GM19023 (cell line): ENCODE data around the gene ADPRH.
"Not testable (repeated sequence)": the region's sequence is repeated elsewhere in the genome, so short reads cannot be mapped to it uniquely, and the experiment has no call there.

Source experiments
- ATAC-seq: cut with Tn5 transposase; IDR thresholded peaks from one replicate; pipeline ENCODE4 v1.9.1; 2021; ENCODE audit warnings: mild to moderate bottlenecking, moderate library complexity; ENCODE audit not compliant: unreplicated experiment

ADPRH gene

DNA sequence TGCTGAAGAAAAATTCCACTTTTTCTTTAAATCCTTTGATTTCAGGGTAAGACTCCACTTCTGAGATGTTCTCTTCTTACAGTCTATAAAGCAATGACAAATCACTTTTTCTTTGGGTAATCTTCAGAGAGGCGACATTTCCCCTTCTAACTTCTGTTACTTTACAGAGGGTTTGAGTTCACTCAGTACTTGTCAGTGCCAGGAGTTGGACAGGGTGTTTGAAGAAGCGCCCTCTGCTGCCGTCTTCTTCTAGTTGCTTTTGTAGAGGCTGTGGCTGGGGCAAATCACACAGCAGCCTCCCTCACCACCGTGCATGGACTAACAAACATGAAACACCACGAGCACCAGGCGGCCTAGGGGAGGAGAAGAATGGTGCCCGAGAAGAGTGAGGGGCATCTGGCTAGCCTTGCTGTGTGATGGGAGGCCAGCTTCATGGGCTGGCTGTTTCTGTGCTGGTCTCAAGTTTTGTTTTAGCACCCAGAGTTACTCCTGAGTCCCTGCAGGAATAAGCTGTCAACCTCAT is 19.8 kb upstream of the ADPRH start, which contains the start of gene CD80:
Gene CD80 (minus strand): TSS at position 174 of the 523 bp plus-strand sequence. CDS start 1,886 bp downstream, outside the sequence.
- ATAC-seq = peak; percentile 54

DNA sequence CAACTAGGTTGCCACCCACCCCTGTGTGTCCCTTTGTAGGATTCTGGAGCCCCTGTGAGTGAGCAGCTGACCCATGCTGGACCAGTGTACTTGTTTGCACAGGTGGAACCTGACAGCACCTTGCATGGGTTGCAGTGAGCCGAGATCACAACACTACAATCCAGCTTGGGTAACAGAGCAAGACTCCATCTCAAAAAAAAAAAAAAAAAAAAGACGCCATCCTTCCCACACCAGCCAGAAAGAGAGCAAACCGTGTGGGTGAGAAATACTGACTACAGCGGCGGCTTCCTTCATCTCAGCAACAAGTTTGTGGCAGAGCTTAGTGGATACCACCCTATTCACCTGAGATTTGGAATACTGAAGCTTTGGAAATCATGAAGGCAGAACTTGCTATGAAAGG is 19.1 kb upstream of the ADPRH start:
- no peak for ATAC-seq

DNA sequence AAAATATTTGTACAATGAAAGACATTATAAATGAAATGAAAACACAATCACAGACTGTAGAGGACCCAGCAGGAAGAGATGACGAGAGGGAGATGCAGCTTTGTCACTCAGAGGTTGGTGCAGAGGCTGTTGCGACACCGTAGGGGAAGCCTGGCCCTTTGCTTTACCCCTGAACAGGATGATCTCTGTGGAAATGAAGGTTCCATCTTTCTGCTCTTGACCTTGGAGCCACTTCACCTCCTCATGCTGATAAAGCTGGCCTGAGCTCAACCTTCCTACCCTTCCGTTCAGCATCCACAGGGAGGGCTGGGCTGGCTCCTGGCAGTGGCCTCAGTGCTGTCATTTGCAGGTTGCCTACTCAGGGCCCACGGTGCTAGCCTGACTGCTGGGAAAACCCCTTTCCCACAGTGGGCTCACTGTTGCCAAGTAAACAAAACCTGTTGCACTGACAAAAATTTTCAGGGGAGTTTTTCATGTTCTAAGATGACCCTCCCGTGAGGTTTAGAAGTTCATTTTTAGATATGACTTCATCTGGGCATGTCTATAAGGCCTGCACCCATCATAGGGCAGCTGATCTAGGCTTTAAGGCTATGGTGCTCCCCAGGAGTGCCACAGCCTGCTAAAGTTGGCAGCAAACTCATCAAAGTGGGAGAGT is 16.9 kb upstream of the ADPRH start:
- peak; percentile 76 for ATAC-seq

DNA sequence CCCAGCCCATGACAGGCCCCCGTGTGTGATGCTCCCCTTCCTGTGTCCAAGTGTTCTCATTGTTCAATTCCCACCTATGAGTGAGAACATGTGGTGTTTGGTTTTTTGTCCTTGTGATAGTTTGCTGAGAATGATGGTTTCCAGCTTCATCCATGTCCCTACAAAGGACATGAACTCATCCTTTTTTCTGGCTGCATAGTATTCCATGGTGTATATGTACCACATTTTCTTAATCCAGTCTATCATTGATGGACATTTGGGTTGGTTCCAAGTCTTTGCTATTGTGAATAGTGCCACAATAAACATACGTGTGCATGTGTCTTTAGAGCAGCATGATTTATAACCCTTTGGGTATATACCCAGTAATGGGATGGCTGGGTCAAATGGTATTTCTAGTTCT is 16.0 kb upstream of the ADPRH start:
- not testable (repeated sequence) for ATAC-seq

DNA sequence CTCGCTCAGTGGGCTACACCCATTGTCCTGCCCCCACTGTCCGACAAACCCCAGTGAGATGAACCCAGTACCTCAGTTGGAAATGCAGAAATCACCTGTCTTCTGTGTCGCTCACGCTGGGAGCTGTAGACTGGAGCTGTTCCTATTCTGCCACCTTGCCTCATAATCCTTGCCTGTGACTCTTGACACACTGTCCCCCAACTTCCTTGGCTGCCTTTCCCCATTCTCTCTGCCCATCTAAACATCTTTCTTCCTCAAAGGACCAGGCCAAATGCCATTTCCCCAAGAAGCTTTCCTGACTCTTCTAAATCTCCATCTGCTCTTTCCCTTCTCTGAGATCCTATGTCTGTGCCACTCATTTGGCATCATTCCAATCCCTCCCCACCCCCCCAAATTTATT is 10.1 kb upstream of the ADPRH start:
- ATAC-seq = no peak

DNA sequence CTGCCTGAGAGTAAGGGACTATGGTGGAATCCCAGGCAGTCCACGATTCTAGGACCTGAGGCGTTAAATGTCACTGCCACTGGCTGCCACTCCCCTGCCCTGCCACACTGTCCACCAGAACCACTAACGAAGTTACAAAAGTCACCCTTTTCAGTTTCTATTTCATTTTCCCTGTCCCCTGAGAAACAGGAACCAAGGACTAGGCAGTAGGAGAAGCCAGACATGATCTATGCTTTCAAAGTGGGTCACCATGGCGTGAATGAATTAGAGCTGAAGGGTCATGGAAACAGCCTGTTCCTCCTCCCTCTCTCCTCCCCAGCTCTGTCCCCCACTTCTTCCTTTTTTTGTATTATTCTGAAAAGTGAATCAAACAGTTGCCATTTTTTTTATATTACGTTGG is 9.1 kb upstream of the ADPRH start:
- peak; percentile 58 for ATAC-seq

DNA sequence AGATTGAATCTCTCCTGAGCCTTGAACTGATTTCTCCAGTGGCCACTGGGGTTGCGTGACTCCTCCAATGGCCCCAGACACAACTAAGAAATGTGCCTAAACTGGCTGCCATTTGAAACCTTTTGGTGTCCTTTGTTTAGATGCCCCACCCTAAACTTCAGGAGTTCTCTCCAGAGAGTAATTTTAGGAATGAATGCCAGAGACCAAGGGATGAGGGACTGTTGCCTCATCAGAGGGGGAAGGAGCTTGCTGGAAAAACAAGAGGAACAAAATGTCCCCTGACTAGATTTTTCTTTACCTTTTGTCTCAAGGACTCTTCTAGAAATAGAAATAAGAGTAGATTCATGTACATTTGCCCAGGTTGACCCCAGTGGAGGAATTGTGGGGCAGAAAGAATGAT is 8.1 kb upstream of the ADPRH start:
- ATAC-seq = no peak

DNA sequence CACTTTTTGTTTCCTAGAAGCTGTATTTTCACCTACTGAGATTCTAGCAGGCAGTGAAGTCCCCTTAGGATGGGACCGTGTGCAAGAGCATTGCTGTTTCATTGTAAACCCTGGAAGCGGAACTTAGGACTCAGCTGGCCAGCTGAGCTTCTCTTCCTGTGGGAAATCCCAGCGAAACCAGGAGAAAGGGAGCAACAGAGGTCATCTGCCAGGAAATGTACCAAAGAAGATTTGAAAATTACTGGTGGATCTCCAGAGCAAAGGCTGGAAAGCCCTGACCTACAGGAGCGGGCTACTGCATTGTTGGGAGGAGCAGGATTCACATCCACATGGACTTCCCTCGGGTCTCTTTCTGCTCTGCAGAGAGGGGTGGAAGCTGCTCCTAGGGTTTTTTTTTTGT is 7.6 kb upstream of the ADPRH start:
- no peak for ATAC-seq

DNA sequence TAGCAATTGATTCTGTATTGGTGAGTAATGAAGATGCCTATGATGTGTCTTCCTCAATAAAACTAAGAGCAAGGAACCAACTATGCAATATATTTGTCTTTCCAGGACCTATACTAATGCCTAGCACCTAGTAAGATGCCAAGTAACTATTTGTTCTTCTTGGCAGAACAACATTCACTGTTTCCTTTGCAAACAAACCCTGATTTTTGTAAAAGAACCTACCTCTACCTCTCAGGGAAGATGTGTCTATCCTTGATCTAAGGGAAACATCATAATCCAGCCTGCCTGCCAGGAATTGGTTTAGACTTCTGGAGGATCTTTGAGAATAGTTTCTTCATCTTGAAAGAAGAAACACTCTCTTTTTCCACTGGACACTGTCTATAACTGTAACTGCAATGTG is 3.8 kb upstream of the ADPRH start:
- no peak for ATAC-seq

DNA sequence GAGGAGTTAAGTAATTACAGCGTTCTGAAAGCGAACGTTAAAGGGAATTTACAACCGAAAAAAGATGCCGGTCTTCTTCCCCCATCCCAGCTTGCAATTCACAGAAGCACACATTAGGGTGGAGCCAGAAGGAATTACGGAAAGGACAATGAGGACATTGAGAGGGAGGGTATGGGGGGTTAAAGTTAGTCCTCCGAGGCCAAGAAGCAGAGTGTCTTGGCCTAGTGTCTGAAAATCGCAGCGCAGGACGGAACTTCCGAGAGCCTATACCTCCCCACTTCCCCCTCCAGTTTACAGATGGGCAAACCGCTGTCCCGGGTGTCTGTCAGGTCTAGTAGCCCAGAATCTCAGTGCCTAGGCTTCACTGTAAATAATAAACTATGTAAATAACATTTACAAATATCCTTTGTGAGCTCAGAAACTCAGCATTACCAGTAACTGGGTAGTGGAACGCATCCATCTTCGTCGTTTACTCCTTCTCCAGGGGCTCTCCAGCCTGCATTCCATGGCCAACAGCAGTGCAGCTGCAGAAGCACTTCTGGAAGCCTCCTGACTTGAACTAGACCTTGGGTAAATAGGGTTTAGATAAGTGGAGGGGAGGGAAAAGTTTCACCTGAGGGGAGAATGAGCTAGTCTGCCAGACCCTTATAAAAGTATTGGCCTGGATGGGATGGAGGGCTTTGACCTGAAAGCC is 922 bp downstream of the ADPRH start:
- peak; percentile 70 for ATAC-seq

DNA sequence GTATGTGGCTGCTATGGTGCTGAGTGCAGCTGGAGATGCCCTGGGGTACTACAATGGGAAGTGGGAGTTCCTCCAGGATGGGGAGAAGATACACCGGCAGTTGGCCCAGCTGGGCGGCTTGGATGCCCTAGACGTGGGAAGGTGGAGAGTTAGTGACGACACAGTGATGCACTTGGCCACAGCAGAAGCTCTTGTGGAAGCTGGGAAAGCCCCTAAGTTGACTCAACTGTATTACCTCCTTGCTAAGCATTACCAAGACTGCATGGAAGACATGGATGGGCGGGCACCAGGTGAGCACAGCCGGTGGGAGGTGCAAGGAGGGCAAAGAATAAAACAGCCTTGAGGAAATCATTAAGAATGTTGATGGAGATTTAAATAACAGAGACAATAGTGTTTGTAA is 2.9 kb downstream of the ADPRH start:
- peak; percentile 41 for ATAC-seq

DNA sequence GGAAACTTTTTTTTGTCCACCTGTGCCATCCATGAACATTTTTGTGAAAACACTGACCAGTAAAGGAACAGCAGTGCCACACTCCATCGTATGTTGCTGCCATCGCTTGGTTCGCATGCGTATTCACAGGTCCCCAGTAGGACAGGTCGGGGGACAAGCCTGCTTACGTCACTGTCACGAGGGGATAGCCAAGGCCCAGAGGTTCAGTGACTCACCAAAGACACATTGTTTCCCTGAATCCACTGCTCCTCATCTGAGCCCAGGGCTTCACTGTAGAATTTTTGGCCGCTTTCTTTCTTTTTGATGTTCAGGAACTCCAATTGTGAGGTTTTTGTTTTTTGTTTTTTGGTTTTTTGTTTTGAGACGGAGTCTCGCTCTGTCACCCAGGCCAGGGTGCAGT is 5.9 kb downstream of the ADPRH start:
- no peak for ATAC-seq

DNA sequence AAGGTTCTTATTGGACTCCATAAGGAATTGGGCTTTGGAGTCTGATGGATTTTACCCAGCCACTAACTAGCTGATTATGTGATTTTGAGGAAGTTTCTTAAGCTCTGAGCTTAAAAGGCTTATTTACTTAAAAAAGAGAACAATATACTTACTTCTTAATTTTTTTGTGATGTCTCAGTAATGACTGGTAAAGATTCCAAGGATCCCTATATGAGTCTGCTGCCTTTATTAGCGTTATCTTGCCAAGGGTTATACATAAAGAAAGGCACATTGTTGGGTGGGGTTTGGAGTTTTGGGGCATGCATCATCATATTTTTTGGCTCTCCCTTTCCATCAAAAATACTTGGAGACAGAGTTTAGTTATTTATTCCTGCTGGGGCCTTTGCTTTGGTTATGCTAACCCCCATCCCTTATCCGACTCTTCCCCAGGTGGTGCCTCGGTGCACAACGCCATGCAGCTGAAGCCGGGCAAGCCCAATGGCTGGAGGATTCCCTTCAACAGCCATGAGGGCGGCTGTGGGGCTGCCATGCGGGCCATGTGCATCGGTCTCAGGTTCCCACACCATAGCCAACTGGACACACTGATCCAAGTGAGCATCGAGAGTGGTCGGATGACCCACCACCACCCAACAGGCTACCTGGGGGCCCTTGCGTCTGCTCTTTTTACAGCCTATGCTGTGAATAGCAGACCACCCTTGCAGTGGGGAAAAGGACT is 6.7 kb downstream of the ADPRH start:
- no peak for ATAC-seq

DNA sequence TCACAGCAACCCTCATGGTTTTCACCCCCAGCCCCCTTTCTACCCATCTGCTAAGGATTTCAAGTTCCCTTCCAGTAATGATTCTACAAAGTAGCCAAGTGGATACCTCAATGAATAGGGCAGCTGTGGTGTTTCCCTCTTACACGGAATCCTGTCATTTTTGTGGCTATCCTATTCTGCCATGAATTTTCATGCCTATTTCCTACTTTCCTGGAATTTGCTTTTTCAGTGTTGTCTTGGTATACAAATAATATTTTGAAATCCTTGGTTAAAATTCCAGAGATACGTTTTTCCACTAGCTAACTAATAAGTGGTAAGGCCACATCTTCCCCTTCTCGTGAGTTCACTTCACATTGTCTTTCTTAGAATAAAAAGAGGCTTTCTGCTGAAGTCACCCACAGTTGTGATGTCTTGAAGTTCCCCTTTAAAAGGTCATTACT is 7.5 kb downstream of the ADPRH start:
- ATAC-seq = no peak

DNA sequence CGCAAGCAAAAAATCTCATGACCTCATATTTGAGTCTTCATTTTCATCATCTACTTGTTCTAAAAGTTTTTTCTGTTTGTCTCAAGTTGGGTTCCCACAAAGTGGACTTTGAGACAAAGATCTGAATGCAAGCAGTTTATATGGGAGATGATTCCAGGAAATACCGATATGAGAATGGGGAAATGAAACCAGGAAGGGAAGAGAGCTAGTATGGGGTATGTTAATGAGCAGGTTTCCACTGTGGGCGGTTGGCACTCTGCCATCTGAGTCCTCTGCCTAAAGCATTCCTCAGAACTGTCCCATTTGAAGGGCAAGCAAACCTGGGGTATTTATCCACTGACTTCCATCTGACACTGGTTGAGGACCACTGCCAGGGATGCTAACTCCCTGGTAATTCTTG is 8.8 kb downstream of the ADPRH start:
- no peak for ATAC-seq

DNA sequence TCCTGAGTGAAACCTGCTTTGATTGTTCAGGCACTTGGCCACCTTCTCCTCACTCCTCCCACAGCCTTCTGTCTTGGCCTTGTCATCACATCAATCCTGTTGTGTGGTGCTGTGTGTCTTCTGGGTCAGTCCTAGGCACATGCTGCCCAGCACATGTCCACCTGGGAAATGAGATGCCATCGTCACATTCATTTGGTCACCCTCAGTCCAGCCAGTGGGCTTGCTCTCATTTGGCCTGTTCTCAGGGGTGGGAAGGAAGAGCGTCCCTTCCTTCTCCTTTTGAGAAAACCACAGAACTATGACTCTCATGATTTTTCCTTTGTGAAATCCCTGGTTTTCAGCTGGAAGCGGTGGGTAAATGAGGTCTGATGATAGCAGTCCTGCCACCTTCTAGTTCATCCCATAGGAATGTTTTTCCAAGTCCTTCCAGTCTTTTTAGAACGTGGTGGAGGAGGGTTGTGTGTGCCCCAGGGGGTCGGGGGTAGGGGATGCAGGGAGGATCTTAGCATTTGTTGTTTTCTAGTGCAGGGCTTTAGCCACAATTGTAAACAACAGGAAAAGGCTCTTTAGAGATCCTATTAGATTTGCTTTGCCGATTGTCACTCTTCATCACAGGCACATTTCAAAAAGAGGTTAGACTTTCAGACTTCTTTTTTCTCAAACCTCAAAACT is 9.9 kb downstream of the ADPRH start:
- ATAC-seq = no peak

DNA sequence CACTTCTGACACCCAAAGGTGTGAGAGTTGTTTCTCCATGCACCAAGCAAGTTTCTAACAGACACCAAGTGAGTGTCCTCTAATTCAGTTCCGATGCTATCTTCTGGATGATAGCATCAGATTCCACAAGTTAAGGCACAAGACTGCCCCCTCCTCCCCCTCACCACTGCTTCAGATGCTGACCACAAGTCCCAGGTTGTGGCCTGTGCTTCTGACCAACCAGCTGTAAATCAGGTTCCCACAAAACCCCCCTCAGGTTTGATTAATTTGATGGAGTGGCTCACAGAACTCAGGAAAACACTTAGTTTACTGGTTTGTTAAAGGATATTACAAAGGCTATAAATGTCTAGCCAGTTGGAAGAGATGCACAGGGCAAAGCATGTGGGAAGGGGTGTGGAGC is 11.4 kb downstream of the ADPRH start:
- no peak for ATAC-seq

DNA sequence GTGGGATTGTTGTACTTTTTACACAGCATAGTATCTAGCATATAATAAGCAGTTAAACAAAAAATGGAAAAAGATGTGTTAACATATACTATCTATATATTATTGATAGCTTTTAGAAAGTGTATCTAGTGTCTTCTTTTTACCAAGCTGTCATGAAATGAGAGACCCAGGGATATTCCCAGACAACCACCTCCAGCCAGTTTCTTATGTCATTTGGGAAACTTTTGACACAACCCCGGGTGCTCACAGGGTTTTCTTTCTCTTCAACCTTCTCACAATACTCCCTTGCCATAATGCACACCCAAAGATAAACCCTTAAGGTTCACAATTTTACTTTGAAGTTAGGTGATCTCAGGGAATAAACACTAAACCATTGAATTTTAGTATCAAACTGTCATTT is 13.6 kb downstream of the ADPRH start:
- no peak for ATAC-seq

DNA sequence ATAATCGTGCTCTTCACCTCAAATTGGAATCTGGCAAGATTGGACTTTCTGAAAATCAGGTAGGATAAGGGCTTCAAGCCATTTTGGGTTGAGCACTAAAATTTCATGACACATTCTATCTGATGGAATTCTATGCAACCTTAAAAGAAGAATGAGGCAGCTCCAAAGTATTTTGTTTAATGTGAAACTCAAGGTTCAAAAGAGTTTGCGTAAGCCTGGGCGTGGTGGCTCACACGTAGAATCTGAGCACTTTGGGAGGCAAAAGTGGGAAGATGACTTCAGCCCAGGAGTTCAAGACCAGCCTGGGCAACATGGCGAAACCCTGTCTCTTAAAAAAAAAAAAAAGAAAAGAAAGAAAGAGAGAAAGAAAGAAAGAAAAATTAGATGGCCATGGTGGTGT is 14.8 kb downstream of the ADPRH start:
- no peak for ATAC-seq

DNA sequence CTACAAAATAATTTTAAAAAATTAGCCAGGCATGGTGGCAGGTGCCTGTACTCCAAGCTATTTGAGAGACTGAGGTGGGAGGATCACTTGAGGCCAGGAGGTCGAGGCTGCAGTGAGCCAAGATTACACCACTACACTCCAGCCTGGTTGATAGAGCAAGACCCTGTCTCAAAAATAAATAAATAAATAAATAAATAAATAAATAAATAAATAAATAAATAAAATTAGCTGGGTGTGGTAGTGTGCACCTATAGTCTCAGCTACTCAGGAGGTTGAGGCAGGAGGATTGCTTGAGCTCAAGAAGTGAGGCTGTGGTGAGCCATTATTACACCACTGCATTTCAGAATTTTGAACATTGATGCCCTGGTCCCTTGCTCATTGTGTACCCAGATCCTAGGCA is 15.6 kb downstream of the ADPRH start:
- ATAC-seq = not testable (repeated sequence)

DNA sequence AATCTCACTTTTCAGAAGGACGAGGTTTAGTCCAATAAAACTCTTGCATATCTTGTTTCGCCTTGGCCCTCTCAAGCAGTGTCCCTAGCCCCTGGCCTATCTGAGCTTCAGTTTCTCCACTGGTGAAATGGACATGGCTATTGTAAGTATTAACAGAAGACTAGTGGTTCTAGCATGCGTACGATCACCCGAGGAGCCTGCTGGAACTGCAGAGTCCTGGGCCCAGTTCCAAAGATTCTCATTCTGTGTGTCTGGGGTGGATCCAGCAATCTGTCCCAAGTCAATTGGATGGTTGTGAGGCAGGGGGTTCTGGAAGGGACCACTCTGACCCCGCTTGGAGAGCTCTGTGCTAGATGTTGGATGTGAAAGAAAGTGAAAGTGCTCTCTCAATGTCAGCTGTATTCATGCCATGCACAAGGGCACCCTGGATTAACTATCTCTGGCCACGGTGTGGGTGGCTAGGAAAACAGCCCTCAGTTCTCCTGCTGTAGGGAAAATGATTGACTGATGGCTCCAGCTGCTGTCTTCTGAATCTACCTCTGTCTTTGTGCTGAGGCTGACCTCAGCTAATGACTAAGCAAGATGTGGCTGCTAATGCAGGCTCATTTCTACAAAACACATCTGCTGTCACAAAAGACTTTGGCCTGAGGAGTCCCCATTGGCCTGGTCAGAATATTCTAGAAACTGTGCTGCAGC is 16.5 kb downstream of the ADPRH start:
- ATAC-seq = no peak
